Measurements from ENCODE around the gene HSP90B1.

HSP90B1 gene

DNA sequence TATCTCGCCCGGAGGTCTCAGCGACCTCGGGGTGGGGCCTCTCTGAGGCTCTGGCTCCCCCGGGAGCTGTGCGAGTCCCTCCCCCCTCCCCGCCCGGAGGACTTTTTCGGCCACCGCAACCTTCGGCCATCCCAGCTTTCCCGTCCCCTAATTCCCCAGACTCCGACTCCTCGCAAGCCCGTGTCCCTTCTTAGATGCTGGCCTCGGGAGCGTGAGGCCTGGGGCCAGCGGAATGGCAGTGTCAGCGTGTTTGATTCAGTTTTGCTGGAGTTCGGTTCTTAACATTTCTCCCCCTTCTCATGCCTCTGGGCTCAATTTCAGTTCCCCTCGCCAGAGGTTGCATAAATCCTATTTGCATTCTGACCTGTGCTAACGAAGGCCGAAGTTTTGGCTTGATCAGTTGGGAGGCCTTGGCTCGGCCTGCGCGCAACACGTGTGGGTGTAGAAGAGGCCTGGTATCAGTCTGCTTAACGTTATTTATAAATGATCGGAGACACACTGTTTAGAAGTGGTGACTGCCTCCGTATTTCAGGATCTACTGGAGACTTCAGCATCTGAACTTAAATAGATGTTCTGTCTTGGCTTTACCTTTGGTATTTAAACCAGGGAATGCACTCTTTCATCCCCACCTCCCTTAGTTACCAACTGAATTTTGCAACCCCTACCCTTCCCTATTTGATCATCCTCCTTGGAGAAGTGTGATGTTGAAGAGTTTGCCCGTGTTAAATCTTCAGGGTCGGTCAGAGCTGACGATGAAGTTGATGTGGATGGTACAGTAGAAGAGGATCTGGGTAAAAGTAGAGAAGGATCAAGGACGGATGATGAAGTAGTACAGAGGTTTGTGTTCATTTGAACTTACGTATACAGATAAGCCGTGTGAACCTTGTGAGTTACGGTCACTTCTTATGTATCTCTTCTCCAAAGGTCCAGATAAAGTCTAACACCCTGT, 851 bp downstream of the HSP90B1 start:
- no peak for DNase-seq

- DNase-seq = no peak
Observed at GRCh38 chr12:103933237-103933636, 3.0 kb downstream of the HSP90B1 start.

- no peak for DNase-seq
Observed at GRCh38 chr12:103936679-103937078, 6.5 kb downstream of the HSP90B1 start.

DNA sequence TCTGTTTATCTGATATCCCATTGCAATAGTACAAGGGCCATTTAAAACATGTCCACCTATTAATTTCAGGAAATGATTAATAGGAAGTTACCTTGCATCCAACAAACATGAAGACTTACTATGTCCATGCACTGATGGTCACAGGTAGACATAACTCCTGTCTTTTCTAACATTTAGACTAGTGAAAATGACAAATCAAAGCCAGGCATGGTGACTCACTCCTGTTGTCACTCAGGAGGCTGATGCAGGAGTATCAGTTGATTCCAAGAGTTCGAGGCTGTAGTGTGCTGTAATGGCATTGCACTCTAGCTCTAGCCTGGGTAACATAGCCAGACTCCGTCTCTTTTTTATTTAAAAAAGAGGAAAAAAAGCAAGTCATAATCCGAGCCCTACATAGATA, 14.8 kb downstream of the HSP90B1 start:
- DNase-seq = no peak

DNA sequence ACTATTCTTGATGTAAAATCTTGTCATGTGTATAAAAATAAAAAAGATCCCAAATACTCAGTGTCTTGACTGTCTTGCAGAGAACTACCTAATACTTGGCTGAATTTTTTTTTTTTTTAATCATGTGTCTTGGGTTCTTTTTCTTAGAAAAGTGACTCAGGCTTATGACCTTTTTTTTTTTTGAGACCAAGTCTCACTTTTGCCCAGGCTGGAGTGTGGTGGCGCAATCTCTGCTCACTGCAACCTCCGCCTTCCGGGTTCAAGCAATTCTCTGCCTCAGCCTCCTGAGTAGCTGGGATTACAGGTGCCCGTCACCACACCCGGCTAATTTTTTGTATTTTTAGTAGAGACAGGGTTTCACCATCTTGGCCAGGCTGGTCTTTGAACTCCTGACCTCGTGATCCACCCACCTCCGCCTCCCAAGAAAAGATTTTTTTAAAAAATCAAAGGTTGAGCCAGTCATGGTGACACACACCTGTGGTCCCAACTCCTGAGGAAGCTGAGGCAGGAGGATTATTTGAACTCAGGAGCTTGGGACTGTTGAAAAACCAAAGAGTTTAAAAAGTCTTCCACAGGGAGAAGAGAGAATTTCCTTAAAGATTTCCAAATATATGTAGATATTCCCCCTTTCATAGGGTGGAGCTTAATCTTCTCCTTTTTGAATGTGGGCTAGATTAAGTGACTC, 17.8 kb downstream of the HSP90B1 start:
- no peak for DNase-seq

- DNase-seq = no peak
Observed at GRCh38 chr12:103948746-103949406, 18.7 kb downstream of the HSP90B1 start.

GRCh38 chr12:103952497-103952896, 22.3 kb downstream of the HSP90B1 start:
- no peak for DNase-seq

DNA sequence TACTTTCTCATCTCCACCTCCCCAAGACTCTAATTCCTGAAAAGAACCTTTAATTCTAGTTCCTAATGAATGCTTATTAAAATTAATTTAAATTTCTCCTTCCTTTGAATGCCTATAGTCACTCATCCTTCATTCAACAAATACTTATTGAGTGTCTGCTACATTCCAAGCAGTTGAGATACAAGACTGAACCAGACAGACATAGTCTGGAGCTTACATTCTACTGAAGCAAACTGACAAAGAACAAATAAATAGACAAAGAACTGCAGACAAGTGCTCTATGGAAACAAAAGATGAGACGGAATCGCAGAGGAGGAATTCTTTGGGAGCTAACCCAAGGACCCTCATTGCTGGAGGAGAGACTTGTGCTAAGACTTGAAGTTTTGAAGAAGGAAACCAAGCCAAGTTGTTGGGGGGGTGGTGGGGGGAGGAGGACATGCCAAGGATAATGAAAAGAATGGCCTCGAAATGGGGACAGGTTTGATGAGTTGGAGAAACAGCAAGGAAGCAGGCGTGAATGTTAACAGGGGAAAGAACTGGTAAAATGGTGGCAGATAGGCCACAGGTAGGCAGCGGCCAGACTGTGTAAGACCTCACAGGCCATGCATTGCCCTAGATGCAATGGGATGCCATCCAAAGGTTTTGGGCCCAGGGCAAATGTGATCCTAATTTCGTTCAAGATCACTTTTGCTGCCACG, 25.8 kb downstream of the HSP90B1 start:
- DNase-seq = no peak

- DNase-seq = no peak
Observed at GRCh38 chr12:103956509-103957027, 26.4 kb downstream of the HSP90B1 start.

GRCh38 chr12:103957865-103958388, 27.7 kb downstream of the HSP90B1 start:
- no peak for DNase-seq

GRCh38 chr12:103958621-103959020, 28.4 kb downstream of the HSP90B1 start:
- DNase-seq = no peak

DNA sequence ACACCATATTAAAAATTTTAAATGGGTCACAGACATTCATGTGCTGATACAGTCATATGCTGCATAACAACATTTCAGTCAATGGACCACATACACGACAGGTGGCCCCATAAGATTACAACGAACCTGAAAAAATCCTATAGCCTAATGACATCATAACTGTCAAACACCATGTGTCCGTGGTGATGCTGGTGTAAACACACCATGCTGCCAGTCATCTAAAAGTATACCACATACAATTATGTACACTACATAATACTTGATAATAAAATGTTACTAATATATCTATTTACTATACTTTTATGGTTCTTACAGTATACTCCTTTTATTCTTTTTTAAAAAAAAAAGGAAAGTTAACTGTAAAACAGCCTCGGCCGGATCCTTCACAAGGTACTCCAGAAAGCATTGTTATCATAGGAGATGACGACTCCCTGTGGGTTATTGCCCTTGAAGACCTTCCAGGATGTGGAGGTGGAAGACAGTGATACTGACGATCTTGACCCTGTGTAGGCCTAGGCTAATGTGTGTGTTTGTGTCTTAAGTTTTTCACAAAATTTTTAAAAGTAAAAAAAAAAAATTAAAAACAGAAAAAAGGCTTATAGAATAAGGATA, 30.5 kb downstream of the HSP90B1 start:
- DNase-seq = no peak

GRCh38 chr12:103962493-103962892, 32.3 kb downstream of the HSP90B1 start:
- no peak for DNase-seq

- no peak for DNase-seq
Observed at GRCh38 chr12:103964805-103965204, 34.6 kb downstream of the HSP90B1 start.

DNA sequence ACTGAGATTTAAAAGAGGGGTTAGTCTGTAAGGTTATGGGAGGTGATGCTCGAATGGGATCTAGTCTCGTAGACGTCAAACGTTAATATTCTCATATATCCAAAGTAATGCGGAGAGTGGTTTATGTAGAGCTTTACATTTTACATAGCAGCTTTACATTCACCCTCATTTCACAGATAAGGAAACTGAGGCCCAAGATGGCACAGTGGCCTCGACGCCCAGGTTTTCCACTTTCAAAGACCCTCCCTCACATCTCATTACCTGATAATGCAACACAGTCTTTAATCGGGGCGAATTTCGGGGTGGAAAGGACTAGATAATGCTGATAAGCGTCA, 35.0 kb downstream of the HSP90B1 start:
- DNase-seq = no peak

GRCh38 chr12:103965590-103966504, 35.6 kb downstream of the HSP90B1 start, which contains the start of gene TDG:
TSS of gene TDG (plus strand) at chr12:103965872. CDS start at chr12:103966038, 166 bp downstream.
- DNase-seq = peak; percentile 95

- DNase-seq = no peak
Observed at GRCh38 chr12:103966736-103967135, 36.5 kb downstream of the HSP90B1 start.

- no peak for DNase-seq
Observed at GRCh38 chr12:103969391-103969790, 39.2 kb downstream of the HSP90B1 start.

DNA sequence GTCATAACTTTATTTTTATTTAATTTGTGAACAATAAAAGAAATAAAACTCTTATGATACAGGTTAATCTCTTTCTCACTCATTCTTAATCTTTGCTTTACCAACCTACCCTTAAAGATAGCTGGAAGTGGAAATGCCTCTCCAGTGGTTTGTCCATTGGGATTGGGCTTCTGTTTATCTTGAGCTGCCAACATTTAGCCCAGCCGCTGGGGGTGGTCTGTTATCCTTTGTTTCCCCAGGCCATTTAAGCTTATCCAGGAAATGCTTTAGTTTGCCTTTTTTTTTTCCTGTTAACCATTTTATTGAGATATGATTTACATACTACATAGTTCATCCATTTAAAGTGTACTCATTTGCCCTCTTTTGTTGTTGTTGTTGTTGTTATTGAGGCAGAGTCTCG, 43.7 kb downstream of the HSP90B1 start:
- no peak for DNase-seq

- DNase-seq = no peak
Observed at GRCh38 chr12:103975368-103975767, 45.2 kb downstream of the HSP90B1 start.

Data from kidney glomerular epithelial cell (primary cell).